Ramos (cell line): ENCODE measurements around the gene NYNRIN.

Experiments used
- in situ Hi-C: fragments of 300-500 bp; cut with MboI; formaldehyde crosslinking; loops from one replicate; pipeline ENCODE4 v1.14.3; 2022; ENCODE audit warnings: low sequenced_read_pairs; ENCODE audit not compliant: unreplicated experiment

The NYNRIN gene

GRCh38 chr14:24409192-24409591, 10.4 kb downstream of the NYNRIN start:
- in situ Hi-C loops, result no loop called here

- in situ Hi-C loops, result loop anchor here (5.0 kb wide), 1 partner anchor 38 kb away; no protein-coding TSS in a partner anchor
Measured at GRCh38 chr14:24409956-24410355, 11.2 kb downstream of the NYNRIN start.

GRCh38 chr14:24411443-24412389, 12.9 kb downstream of the NYNRIN start:
- in situ Hi-C loops, result loop anchor here (5.0 kb wide), 1 partner anchor 39 kb away; no protein-coding TSS in a partner anchor

- in situ Hi-C loops, result loop anchor here (5.0 kb wide), 1 partner anchor 42 kb away; no protein-coding TSS in a partner anchor
Measured at GRCh38 chr14:24414077-24414476, 15.3 kb downstream of the NYNRIN start.

- in situ Hi-C loops, result loop anchor here (5.0 kb wide), 1 partner anchor 43 kb away; no protein-coding TSS in a partner anchor
Measured at GRCh38 chr14:24414732-24415420, 16.1 kb downstream of the NYNRIN start.

DNA sequence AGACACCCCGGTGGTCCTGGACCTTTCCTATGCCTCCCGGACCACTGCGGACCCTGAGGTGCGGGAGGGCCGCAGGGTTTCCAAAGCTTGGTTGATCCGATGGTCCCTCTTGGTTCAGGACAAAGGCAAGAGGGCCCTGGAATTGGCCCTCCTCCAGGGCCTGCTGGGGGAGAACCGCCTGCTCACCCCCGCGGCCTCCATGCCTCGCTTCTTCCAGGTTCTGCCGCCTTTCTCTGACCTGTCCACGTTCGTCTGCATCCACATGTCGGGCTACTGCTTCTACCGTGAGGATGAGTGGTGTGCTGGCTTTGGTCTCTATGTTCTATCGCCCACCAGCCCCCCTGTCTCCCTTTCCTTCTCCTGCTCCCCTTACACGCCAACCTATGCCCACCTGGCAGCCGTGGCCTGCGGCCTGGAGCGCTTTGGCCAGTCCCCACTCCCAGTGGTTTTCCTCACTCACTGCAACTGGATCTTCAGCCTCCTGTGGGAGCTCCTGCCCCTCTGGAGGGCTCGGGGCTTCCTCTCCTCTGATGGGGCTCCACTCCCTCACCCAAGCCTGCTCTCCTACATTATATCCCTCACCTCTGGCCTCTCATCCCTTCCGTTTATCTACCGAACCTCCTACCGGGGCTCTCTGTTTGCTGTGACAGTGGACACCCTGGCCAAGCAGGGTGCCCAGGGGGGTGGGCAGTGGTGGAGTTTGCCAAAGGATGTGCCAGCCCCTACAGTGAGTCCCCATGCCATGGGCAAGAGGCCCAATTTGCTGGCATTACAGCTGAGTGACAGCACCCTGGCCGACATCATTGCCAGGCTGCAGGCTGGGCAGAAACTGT, 16.8 kb downstream of the NYNRIN start:
- in situ Hi-C loops, result no loop called here

GRCh38 chr14:24416254-24416931, 17.6 kb downstream of the NYNRIN start:
- in situ Hi-C loops, result no loop called here

GRCh38 chr14:24416932-24417619, 18.3 kb downstream of the NYNRIN start:
- in situ Hi-C loops, result no loop called here

- in situ Hi-C loops, result no loop called here
Measured at GRCh38 chr14:24417832-24418491, 19.2 kb downstream of the NYNRIN start.

GRCh38 chr14:24418492-24418873, 19.7 kb downstream of the NYNRIN start:
- in situ Hi-C loops, result no loop called here

DNA sequence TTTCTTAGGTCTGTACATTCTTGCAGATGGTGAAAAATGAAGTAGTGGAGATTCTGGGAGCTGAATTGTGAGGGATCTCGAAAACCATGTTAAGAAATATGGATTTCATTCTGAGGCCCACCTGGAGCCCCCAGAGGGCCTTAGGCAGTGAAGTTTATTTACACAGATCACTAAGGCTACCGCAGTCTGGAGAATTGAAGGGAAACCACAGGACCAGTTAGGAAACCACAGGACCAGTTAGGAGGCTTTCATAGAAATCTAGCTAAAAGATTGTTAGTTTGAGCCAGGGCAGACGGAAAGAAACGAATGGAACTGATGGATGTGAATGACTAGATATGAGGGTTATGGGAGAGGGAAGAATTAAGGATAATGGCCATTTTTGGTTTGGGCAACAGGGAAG, 23.5 kb downstream of the NYNRIN start:
- in situ Hi-C loops, result no loop called here

GRCh38 chr14:24422694-24423601, 24.1 kb downstream of the NYNRIN start:
- in situ Hi-C loops, result no loop called here

GRCh38 chr14:24425704-24426103, 26.9 kb downstream of the NYNRIN start:
- in situ Hi-C loops, result loop anchor here (25.0 kb wide), 1 partner anchor 438 kb away; the partner anchor contains the start of gene DHRS4L2

GRCh38 chr14:24426150-24426911, 27.5 kb downstream of the NYNRIN start:
- in situ Hi-C loops, result loop anchor here (25.0 kb wide), 1 partner anchor 439 kb away; the partner anchor contains the start of gene DHRS4L2

- in situ Hi-C loops, result loop anchor here (25.0 kb wide), 1 partner anchor 440 kb away; the partner anchor contains the start of gene DHRS4L2
Measured at GRCh38 chr14:24426912-24427536, 28.2 kb downstream of the NYNRIN start.
